Neural crest cell (in vitro differentiated cells): ENCODE results near the gene BRIP1. TPM values are rescaled to one million over a fixed set of nuclear protein-coding genes. Genes with fewer than 3 reads are reported as not detected.
A peak's percentile ranks its signal among the peaks of the same experiment; 100 is the strongest.

Experiments
- DNase-seq: peaks from one replicate; pipeline ENCODE4 v3.0.0; 2021; ENCODE audit warnings: low read depth, mixed read lengths, low spot score
- H3K27ac Mint-ChIP-seq: one replicate; pipeline ENCODE4 v1.8.0; 2021; ENCODE audit warnings: mild to moderate bottlenecking, mixed read lengths; ENCODE audit not compliant: unreplicated experiment
- H3K27me3 Mint-ChIP-seq: 2 replicates; pipeline ENCODE4 v1.8.0; 2021; ENCODE audit warnings: low read depth, mild to moderate bottlenecking, mixed read lengths
- H3K36me3 Mint-ChIP-seq: 2 replicates; pipeline ENCODE4 v1.8.0; 2021; ENCODE audit warnings: low read depth, mild to moderate bottlenecking, mixed read lengths
- H3K4me1 Mint-ChIP-seq: 2 replicates; pipeline ENCODE4 v1.8.0; 2021; ENCODE audit warnings: mixed read lengths
- H3K4me3 Mint-ChIP-seq: one replicate; pipeline ENCODE4 v1.8.0; 2021; ENCODE audit warnings: mild to moderate bottlenecking, mixed read lengths
- H3K9me3 Mint-ChIP-seq: 2 replicates; pipeline ENCODE4 v1.8.0; 2021; ENCODE audit warnings: mixed read lengths
- CTCF ChIP-seq: fragments of 200-600 bp; sonication (generic); conservative IDR thresholded peaks from 2 replicates; pipeline ENCODE4 v1.5.0; 2021; ENCODE audit warnings: antibody characterized with exemption, mild to moderate bottlenecking
- total RNA-seq: library from RNA; stranded (reverse); gene quantifications from 2 replicates; pipeline ENCODE4 v1.2.1, GENCODE V29; 2021

Gene BRIP1
- total RNA-seq, 1 donor from 2014 or later, result 31.4 TPM

DNA sequence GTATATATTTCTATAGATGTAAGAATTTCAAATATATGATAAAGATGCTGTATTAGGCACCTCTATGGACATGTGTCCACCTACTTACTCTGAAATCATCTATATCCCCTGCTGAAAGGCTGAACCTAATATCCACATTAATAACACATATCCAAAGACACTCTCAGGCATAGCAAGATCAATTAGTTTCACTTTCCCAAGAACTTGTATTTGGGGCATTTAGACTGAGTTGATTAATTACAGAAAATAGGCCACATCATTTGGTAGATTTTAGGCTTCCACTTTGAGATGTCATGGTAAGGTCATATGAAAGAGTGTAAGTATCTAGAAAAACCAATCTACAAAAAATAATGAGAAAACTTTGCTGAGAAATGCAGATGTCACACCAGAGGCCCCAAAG, 45.1 kb downstream of the BRIP1 start:
- TF ChIP-seq CTCF, result no peak
- Mint-ChIP-seq H3K27me3 (no peaks in the 10 kb centered on the region), H3K4me3 (no peak overlapping the region), H3K36me3 (peaks cover 26% of the 10 kb centered on the region), H3K4me1 (peaks cover 16% of the 10 kb centered on the region), H3K9me3 (no peaks in the 10 kb centered on the region), H3K27ac (no peak overlapping the region)
- DNase-seq, result no peak

GRCh38 chr17:61817452-61817851, 45.9 kb downstream of the BRIP1 start:
- TF ChIP-seq CTCF, result no peak
- Mint-ChIP-seq H3K9me3 (no peaks in the 10 kb centered on the region), H3K27me3 (no peaks in the 10 kb centered on the region), H3K36me3 (peaks cover 24% of the 10 kb centered on the region), H3K4me1 (peaks cover 17% of the 10 kb centered on the region), H3K4me3 (no peak overlapping the region), H3K27ac (no peak overlapping the region)
- no peak for DNase-seq

- no peak for TF ChIP-seq CTCF
- DNase-seq, result no peak
- H3K9me3 Mint-ChIP-seq, result no peaks in the 10 kb centered on the region
- H3K4me1 Mint-ChIP-seq, result peaks cover 17% of the 10 kb centered on the region
- H3K36me3 Mint-ChIP-seq, result peaks cover 17% of the 10 kb centered on the region
- peak overlapping the region; percentile 81 for H3K27ac Mint-ChIP-seq
- no peaks in the 10 kb centered on the region for H3K27me3 Mint-ChIP-seq
- no peak overlapping the region for H3K4me3 Mint-ChIP-seq
These were observed 46.8 kb downstream of the BRIP1 start for GRCh38 chr17:61816538-61816937.

DNA sequence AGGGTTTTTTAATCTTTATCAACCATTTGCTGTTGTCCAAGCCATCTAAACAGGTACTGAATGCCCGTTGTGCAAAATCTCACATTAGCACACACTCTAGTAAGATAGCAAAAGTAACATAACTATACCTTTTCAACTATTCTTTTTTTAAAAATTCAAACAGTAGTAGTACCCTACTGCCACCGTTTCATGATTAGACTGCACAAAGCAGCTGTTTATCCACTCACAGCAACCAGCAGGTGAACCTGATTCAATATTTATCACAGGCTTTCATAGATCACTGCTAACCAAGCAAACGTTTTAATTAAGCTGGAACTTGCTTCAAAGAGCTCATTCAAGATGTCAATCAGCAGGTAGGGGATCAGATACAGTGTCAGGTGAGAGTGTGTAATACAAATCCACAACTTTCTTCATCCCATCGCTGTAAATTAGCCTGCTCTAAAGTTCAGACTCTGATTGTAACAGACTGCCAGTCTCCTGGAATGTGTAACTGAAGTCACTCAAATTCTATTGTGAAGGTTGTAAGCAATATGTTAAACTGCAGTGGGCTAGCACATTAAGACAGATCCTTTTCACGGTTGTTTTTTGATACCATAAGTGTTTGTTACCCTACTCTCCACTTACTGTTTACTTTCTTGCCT, 47.3 kb downstream of the BRIP1 start:
- H3K27me3 Mint-ChIP-seq, result no peaks in the 10 kb centered on the region
- peak overlapping the region; percentile 81 for H3K27ac Mint-ChIP-seq
- TF ChIP-seq CTCF, result no peak
- H3K9me3 Mint-ChIP-seq, result no peaks in the 10 kb centered on the region
- no peak for DNase-seq
- peaks cover 15% of the 10 kb centered on the region for H3K36me3 Mint-ChIP-seq
- no peak overlapping the region for H3K4me3 Mint-ChIP-seq
- H3K4me1 Mint-ChIP-seq, result peaks cover 17% of the 10 kb centered on the region

- TF ChIP-seq CTCF, result no peak
These were observed 48.8 kb downstream of the BRIP1 start for GRCh38 chr17:61814485-61814884.

More at GRCh38 chr17:61814485-61814884, 48.8 kb downstream of the BRIP1 start:
- no peak for DNase-seq
- Mint-ChIP-seq H3K4me3 (no peak overlapping the region), H3K36me3 (peaks cover 6% of the 10 kb centered on the region), H3K27me3 (no peaks in the 10 kb centered on the region), H3K27ac (no peak overlapping the region), H3K4me1 (peaks cover 30% of the 10 kb centered on the region), H3K9me3 (no peaks in the 10 kb centered on the region)
